Measurements from ENCODE around the gene PXT1. TPM values are rescaled to one million over a fixed set of nuclear protein-coding genes. Genes with fewer than 3 reads are reported as not detected.

The PXT1 gene
- total RNA-seq, 1 donor from 2014 or later = not detected

DNA sequence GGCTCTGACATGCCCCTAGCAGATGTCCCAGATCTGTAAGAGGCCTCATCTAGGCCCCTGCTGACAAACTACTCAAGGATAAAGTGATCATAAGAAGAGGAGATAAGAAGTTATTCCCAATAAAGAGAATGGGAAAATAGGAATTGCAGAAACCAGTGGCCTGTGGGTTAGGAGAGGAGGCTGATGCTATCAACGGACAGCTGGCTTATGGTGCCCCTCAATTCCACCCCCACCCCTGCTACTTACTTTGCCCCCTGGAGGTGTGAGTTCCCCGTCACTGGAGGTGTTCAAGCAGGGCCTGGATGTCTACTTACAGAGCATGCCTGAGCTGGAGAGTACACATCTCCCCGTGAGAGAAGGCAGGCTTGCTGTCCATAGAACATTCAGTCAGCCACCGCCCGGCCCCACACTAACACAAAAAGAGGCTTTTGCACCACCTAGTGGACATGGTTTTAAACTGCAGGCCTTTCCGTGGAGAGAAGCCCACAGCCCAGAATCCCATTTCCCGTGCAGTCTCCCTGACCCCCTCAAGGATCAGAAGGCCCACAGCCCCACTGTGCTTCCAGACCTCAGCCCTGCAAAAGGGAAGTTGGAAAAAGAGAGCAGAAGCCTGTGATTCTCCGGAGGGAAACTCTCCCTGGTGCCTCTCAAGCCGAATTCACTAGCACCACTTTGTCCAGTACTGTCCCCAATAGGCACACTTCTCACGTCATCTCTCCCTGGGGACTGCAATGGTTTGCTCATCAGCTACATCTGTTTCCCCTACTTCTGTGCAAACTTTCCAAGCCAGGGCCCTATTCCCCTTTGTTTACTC lies 82.2 kb downstream of the PXT1 start:
- Histone ChIP-seq H3K4me3 (no peak overlapping the region), H3K4me1 (no peaks in the 10 kb centered on the region), H3K27me3 (no peaks in the 10 kb centered on the region), H3K36me3 (no peaks in the 10 kb centered on the region), H3K9me3 (no peaks in the 10 kb centered on the region), H3K27ac (no peak overlapping the region)
- TF ChIP-seq, protein P1, sequence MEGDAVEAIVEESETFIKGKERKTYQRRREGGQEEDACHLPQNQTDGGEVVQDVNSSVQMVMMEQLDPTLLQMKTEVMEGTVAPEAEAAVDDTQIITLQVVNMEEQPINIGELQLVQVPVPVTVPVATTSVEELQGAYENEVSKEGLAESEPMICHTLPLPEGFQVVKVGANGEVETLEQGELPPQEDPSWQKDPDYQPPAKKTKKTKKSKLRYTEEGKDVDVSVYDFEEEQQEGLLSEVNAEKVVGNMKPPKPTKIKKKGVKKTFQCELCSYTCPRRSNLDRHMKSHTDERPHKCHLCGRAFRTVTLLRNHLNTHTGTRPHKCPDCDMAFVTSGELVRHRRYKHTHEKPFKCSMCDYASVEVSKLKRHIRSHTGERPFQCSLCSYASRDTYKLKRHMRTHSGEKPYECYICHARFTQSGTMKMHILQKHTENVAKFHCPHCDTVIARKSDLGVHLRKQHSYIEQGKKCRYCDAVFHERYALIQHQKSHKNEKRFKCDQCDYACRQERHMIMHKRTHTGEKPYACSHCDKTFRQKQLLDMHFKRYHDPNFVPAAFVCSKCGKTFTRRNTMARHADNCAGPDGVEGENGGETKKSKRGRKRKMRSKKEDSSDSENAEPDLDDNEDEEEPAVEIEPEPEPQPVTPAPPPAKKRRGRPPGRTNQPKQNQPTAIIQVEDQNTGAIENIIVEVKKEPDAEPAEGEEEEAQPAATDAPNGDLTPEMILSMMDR (IDR thresholded peaks at IDR 0.05) = peak; percentile 74 to 83 (median 75)
- no peak for TF ChIP-seq POLR2AphosphoS5 (IDR thresholded peaks at IDR 0.05; ENCODE audit: insufficient read depth in 1 of 2, low read depth in 1 of 2)
- no peak for TF ChIP-seq POLR2A (IDR thresholded peaks at IDR 0.05)
- intact Hi-C loops (cut with DNase I) = loop anchor here (5.0 kb wide), 1 partner anchor 58 kb away; no protein-coding TSS in a partner anchor
- DNase-seq (ENCODE audit: extremely low spot score in 2 of 2) = no peak

DNA sequence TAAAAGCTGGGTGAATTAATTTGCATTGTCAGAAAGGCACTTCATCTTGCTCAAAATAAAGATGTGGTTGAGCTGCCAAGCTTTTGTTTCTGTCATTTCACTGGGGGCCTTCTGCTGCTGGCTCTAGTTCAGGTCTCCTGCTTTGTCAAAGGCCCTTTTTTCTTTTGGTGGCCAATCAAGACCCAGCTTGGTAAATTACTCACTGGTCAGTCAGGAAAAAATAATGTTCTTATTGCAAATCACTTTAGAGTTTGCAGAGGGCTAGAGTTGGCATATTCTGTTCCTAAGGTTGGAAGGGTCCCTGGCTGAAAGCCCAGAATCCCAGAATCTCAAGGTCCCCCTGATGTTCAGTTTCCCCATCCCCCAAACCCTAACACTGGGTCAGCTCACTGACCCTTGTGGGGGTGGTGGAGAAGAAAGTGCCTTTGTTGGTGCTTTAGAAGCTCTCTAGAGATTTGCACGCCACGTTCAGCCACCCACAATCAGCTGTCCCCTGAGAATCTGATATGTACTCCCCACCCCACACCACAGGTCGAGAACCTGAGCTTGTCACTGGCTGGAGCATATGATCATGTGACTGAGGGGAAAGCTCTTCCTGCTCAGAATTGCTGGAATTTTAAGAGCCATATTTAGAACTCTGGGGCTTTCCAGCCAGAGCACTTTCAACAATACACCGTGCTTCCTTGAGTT lies 84.3 kb downstream of the PXT1 start:
- Histone ChIP-seq H3K27ac (no peak overlapping the region), H3K36me3 (no peaks in the 10 kb centered on the region)
- intact Hi-C loops (cut with DNase I) = no loop called here

DNA sequence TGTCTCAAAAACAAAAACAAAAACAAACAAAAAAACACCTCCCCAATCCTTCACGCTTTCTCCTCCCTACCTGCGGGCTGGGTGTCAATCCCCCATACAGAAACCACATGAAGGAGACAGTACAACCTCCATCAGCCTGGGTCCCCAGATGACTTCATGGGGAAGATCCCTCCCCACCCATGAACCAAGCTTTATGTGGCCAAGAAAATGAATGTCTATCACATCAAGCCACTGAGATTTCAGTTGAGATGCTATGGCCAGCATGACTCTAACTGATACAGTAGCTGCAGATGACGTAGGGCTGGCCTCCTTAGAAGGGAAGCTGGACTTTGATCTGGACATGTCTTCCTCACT lies 84.8 kb downstream of the PXT1 start:
- Histone ChIP-seq H3K27me3 (no peaks in the 10 kb centered on the region), H3K9me3 (no peaks in the 10 kb centered on the region), H3K36me3 (no peaks in the 10 kb centered on the region), H3K27ac (no peak overlapping the region), H3K4me1 (no peaks in the 10 kb centered on the region), H3K4me3 (no peak overlapping the region)
- TF ChIP-seq POLR2AphosphoS5 (IDR thresholded peaks at IDR 0.05; ENCODE audit: insufficient read depth in 1 of 2, low read depth in 1 of 2) (no peak), POLR2A (IDR thresholded peaks at IDR 0.05) (no peak)
- TF ChIP-seq, protein P1 (IDR thresholded peaks at IDR 0.05) = no peak
- intact Hi-C loops (cut with DNase I) = no loop called here
- no peak for DNase-seq (ENCODE audit: extremely low spot score in 2 of 2)

More for the DNA sequence above, 84.3 kb downstream of the PXT1 start:
- Histone ChIP-seq H3K4me3 (no peak overlapping the region), H3K27me3 (no peaks in the 10 kb centered on the region), H3K9me3 (no peaks in the 10 kb centered on the region), H3K4me1 (no peaks in the 10 kb centered on the region)
- DNase-seq (ENCODE audit: extremely low spot score in 2 of 2) = no peak
- TF ChIP-seq POLR2AphosphoS5 (IDR thresholded peaks at IDR 0.05; ENCODE audit: insufficient read depth in 1 of 2, low read depth in 1 of 2) (no peak), POLR2A (IDR thresholded peaks at IDR 0.05) (no peak)
- TF ChIP-seq, protein P1 (IDR thresholded peaks at IDR 0.05) = no peak

DNA sequence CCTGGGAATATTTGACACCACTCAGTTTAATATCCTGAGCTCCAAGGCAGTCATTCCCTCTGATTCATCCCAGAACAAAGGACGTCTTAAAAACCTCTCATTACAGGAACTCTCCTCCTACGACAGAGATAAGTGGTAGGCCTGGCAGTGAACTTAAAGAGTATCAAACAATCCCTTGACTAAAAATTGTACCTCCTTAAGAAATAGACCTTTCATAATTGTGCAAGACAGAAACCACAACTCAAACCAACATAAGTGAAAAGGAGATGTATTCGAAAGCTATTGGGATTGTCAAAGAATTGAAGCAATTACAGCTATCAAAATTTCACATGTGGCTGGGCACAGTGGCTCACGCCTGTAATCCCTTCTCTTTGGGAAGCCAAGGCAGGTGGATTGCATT lies 86.8 kb downstream of the PXT1 start:
- no peaks in the 10 kb centered on the region for H3K27me3 ChIP-seq
- intact Hi-C loops (cut with DNase I) = no loop called here
- H3K4me3 ChIP-seq = no peak overlapping the region
- no peaks in the 10 kb centered on the region for H3K4me1 ChIP-seq
- no peaks in the 10 kb centered on the region for H3K36me3 ChIP-seq
- no peaks in the 10 kb centered on the region for H3K9me3 ChIP-seq
- DNase-seq (ENCODE audit: extremely low spot score in 2 of 2) = no peak
- no peak overlapping the region for H3K27ac ChIP-seq
- TF ChIP-seq POLR2AphosphoS5 (IDR thresholded peaks at IDR 0.05; ENCODE audit: insufficient read depth in 1 of 2, low read depth in 1 of 2) = no peak
- TF ChIP-seq, protein P1 (IDR thresholded peaks at IDR 0.05) = no peak

Measured in vagina (tissue), 2 donors.